Activated T-cell treated with anti-CD3 and anti-CD28 coated beads, Interleukin-2, amount 50 U/mL, for 4 hours (primary cell): Measurements from ENCODE around the gene NEU4. TPM values are rescaled to one million over a fixed set of nuclear protein-coding genes. Genes with fewer than 3 reads are reported as not detected.
"Not testable (repeated sequence)": the region's sequence is repeated elsewhere in the genome, so short reads cannot be mapped to it uniquely, and the experiment has no call there.

Experiments
- ATAC-seq, 2 donors: fragments of 200-7000 bp; cut with Tn5 transposase; one replicate each; pipeline ENCODE4 v1.10.0; 2021
- DNase-seq: peaks from one replicate; pipeline ENCODE4 v3.0.0-alpha.2; 2020
- H3K27me3 Mint-ChIP-seq: one replicate; pipeline ENCODE4 v1.8.0; 2021; ENCODE audit warnings: low read depth, mixed read lengths
- H3K36me3 Mint-ChIP-seq: one replicate; pipeline ENCODE4 v1.8.0; 2022; ENCODE audit warnings: mixed read lengths; ENCODE audit not compliant: insufficient read depth
- H3K4me1 Mint-ChIP-seq: one replicate; pipeline ENCODE4 v1.8.0; 2021; ENCODE audit warnings: low read depth, mixed read lengths
- H3K4me3 Mint-ChIP-seq: one replicate; pipeline ENCODE4 v1.8.0; 2021; ENCODE audit warnings: mild to moderate bottlenecking, moderate library complexity, mixed read lengths
- H3K9me3 Mint-ChIP-seq: one replicate; pipeline ENCODE4 v1.8.0; 2021; ENCODE audit warnings: mixed read lengths
- total RNA-seq, 3 donors: library from RNA; stranded (reverse); gene quantifications; one replicate each; pipeline ENCODE4 v1.2.1, GENCODE V29; 2021

NEU4 gene
- total RNA-seq, 3 donors from 2014 or later: 0.65 TPM; not detected in 2

DNA sequence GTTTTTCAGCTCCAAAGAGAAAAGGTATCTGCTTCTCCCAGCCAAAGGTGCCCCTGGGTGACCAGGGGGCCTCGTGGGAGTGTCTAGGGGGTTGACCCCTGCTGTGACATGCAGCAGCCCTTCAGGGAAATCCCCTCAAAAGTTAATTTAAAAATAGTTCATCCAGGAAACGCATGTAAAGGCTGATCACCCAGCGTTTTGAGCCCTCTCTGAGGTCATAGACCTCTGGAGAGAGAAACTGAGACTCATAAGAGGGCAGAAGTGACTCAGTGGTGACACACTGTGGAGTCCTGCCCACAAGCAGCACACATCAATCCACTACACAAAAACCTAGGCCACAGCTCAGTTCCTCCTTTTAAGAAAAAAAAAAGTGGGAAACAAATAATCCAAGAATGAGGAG, 20.4 kb upstream of the NEU4 start:
- no peaks in the 10 kb centered on the region for H3K27me3 Mint-ChIP-seq
- DNase-seq (peak; percentile 12), ATAC-seq (peak; percentile 99 to 100)
- no peaks in the 10 kb centered on the region for H3K36me3 Mint-ChIP-seq
- H3K4me1 Mint-ChIP-seq: peaks cover 19% of the 10 kb centered on the region
- H3K9me3 Mint-ChIP-seq: no peaks in the 10 kb centered on the region
- no peak overlapping the region for H3K4me3 Mint-ChIP-seq

DNA sequence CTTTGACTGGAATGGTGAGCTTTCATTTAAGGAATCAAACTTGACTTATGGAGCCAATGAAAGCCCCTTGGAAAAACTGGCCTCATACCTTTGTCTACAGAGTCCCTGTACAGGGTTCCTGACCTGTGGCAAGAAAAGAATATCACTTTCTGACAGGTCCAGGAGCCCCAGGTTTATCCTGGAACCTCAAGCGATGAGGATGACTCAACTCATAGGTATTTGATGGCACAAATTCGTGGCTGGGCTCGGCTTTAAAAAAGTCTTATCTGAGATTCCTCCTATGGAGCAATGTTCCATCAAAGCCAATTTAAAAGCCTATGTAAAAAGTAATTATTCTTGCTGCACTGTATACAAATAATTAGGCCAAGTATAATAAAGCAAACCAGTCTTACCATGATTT, 17.6 kb upstream of the NEU4 start:
- H3K9me3 Mint-ChIP-seq, DNase-seq, H3K4me3 Mint-ChIP-seq, H3K36me3 Mint-ChIP-seq, H3K27me3 Mint-ChIP-seq, ATAC-seq: not testable (repeated sequence)
- H3K4me1 Mint-ChIP-seq: peaks cover 19% of the 10 kb centered on the region

DNA sequence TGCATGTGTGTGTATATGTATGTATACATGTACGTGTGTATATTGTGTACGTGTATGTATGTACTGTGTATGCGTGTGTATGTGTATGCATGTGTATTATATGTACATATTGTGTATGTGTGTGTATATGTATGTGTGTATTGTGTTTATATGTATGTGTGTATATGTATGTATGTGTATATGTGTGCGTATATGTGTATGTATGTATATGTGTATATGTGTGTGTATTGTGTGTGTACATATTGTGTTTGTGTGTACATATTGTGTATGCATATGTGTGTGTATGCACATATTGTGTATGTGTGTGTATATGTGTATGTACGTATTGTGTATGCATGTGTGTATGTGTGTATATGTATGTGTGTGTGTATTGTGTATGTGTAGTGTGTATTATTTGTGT, 15.6 kb upstream of the NEU4 start:
- no peak for ATAC-seq
- H3K9me3 Mint-ChIP-seq: no peaks in the 10 kb centered on the region
- no peak for DNase-seq
- H3K27me3 Mint-ChIP-seq: peaks cover 3% of the 10 kb centered on the region
- H3K4me3 Mint-ChIP-seq: no peak overlapping the region
- peaks cover 12% of the 10 kb centered on the region for H3K4me1 Mint-ChIP-seq
- H3K36me3 Mint-ChIP-seq: no peaks in the 10 kb centered on the region

DNA sequence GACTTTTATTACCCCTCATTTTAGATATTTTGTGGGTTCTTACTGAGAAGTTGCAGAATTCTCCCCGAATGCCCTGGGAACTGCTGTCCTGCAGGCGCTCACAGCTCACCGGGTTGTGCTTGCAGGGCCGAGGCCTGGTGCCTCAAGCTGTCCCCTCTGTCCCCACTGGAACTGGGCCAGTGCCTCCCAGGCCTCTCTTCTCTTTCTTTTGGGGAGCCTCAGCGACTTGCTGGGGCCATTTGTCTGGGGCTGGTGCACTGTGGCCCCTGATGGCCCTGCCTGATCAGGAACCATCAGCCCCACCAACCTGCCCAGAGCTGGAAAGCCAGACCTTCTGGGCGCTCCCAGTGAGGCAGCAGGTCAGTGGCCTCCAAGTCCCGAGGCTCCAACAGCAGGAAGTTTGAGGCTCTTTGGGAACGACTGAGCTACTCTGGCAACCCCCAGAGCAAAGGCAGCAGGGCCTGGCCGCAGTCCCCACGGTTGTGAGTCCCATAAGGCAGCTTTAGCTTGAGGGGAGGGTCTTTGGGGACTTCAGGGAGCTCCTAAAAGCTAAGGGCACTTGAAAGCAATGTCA, 14.7 kb upstream of the NEU4 start:
- H3K9me3 Mint-ChIP-seq: no peaks in the 10 kb centered on the region
- H3K36me3 Mint-ChIP-seq: no peaks in the 10 kb centered on the region
- no peak overlapping the region for H3K4me3 Mint-ChIP-seq
- peaks cover 2% of the 10 kb centered on the region for H3K4me1 Mint-ChIP-seq
- ATAC-seq (no peak), DNase-seq (no peak)
- peaks cover 3% of the 10 kb centered on the region for H3K27me3 Mint-ChIP-seq

DNA sequence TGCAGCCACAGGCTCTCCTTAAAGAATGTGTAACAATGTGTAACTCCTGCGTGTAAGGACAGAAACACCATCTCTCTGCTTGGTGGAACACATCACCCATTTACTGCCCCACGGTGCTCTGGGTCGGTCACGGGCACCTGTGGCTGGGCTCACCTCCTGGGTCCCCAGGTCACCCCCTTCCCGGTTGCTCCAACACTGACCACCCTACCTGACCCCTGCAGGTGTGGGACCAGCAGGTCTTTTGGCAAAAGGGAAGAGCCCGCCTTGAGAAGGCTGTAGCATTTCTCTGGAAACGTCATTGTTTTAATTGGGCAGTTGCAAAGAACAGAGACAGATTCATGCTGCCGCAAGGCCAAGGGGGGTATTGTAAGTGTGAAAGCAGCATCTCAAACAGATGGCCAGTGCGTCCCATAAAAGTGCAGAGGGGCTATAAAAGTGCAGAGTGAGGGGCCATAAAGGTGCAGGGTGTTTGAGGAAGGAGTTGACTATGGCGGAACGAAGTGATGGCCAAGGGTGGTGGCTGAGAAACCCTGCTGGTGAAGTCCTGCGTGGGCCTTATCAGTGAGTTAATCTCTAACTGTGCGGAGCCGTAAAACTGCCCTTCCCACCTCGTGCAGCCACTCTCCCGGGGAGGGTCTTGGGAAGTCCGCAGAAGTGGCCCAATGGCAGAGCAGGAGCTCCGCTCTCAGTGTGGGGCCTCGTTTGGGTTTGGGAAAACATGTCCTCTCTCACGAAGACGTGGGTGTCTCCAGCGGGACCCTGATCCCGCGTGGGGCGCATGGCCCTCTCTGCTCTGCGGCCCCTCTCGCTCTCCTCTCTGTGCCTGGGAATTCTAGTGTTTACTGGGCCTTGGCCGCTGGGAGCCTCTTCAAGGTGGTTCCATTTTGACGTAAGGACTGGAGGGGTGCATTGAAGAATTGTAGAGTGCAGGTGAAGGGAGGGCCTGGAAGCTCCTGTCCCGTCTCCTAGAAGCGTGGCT, 13.7 kb upstream of the NEU4 start:
- no peaks in the 10 kb centered on the region for H3K9me3 Mint-ChIP-seq
- peaks cover 3% of the 10 kb centered on the region for H3K27me3 Mint-ChIP-seq
- no peak overlapping the region for H3K4me3 Mint-ChIP-seq
- no peaks in the 10 kb centered on the region for H3K4me1 Mint-ChIP-seq
- DNase-seq (no peak), ATAC-seq (no peak)
- H3K36me3 Mint-ChIP-seq: no peaks in the 10 kb centered on the region

DNA sequence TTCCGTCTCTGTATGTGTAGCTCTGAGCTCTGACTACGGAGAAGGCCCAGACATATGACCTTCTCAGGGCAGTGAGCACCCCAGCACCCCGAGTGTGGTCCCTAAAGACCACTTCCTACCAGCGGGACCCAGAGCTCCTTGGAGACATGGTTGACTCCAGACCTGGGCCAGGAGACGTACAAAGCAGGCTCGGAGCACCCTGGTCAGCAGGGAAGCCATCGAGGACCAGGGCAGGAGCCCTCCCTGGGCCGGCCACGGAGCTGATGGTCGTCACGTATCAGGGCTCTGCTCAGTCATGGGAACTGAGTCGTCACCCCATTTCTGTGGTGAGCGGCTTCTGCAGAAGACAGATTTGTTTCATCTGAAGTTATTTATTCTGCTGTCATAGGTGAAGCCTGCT, 12.8 kb upstream of the NEU4 start:
- Mint-ChIP-seq H3K36me3 (no peaks in the 10 kb centered on the region), H3K4me3 (no peak overlapping the region), H3K4me1 (no peaks in the 10 kb centered on the region), H3K27me3 (peaks cover 3% of the 10 kb centered on the region), H3K9me3 (no peaks in the 10 kb centered on the region)
- ATAC-seq (no peak), DNase-seq (no peak)

DNA sequence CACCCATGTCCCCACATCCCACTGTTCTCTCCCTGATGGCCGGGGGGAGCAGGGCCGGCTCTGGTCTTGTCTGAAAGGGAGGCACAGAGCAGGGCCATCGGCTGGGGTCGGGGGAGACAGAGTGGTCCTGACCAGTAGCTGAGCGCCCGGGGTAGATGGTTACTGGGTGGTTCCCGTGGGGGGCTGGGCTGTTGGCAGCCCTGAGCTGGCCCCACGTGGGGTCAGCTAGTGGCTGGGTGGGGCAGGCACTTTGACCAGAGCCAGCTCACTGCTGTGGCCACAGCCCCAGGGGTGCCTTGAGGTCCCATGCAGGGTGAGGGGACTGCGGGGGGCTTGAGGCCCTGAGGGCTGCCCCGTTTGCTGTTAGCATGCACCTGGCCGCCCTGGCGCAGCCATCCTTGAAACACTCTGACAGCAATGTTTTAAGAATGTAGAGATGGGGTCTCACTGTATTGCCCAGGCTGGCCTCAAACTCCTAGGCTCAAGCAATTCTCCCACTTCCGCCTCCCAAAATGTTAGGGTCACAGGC, 12.3 kb upstream of the NEU4 start:
- peak; percentile 3 for DNase-seq

DNA sequence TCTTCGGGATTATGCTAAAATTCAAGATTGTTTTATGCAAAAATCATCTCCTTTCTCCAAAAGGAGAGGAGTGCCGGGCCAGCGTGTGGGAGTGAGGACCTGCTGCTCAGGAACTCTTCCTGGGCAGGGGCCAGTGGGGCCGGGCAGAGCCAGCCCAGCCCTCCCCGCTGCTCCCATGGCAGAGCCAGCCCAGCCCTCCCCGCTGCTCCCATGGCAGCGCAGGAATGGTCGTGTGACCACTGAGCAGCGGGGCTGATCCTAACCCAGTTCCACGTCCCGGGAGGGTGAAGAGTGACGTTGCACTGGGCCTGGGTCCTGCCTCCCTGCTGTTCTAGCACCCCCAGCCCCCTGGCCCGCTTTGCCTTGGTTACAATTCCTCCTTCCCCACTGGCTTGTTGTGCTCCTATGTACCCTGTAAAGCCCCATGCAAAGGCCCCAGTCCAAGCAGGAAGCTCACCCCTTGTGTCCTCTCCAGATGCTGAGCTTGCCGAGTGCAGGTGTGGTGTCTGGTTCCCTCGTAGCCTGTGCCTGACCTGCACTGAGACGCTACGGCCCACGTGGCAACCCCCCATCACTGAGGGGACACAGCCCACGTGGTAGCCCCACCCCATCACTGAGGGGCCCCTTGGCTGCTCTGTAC, 11.4 kb upstream of the NEU4 start:
- H3K27me3 Mint-ChIP-seq: peaks cover 3% of the 10 kb centered on the region
- no peaks in the 10 kb centered on the region for H3K9me3 Mint-ChIP-seq
- DNase-seq (no peak), ATAC-seq (no peak)
- no peaks in the 10 kb centered on the region for H3K36me3 Mint-ChIP-seq
- H3K4me1 Mint-ChIP-seq: no peaks in the 10 kb centered on the region
- H3K4me3 Mint-ChIP-seq: no peak overlapping the region

More for the DNA sequence above, 12.3 kb upstream of the NEU4 start:
- Mint-ChIP-seq H3K27me3 (peaks cover 3% of the 10 kb centered on the region), H3K4me3 (no peak overlapping the region), H3K9me3 (no peaks in the 10 kb centered on the region), H3K36me3 (no peaks in the 10 kb centered on the region), H3K4me1 (no peaks in the 10 kb centered on the region)
- ATAC-seq: no peak

DNA sequence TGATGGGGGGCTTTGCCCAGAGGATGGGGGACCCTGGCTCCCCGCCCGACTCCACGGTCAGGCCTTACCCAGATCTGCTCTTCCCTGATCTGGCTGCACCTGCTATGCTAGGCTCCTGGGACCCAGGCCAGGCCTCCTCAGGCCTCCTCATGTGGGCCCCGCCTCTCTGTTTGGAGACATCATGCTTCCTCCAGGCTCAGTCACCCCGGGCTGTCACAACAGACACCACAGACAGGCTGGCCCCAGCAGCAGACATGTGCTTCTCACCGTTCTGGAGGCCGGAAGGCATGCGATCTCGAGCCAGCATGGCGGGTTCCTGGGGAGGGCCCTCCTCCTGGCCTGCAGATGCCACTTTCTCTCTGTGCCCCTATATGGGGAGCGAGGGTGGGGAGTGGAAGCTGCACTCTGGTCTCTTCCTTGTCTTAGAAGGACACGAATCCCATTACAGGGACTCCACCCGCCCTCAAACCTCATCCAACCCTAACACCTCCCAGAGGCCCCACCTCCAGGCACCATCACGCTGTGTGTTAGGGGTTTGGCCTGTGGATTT, 10.8 kb upstream of the NEU4 start:
- peaks cover 3% of the 10 kb centered on the region for H3K27me3 Mint-ChIP-seq
- no peak overlapping the region for H3K4me3 Mint-ChIP-seq
- H3K9me3 Mint-ChIP-seq: no peaks in the 10 kb centered on the region
- ATAC-seq: no peak
- no peaks in the 10 kb centered on the region for H3K4me1 Mint-ChIP-seq
- DNase-seq: peak; percentile 4
- no peaks in the 10 kb centered on the region for H3K36me3 Mint-ChIP-seq

DNA sequence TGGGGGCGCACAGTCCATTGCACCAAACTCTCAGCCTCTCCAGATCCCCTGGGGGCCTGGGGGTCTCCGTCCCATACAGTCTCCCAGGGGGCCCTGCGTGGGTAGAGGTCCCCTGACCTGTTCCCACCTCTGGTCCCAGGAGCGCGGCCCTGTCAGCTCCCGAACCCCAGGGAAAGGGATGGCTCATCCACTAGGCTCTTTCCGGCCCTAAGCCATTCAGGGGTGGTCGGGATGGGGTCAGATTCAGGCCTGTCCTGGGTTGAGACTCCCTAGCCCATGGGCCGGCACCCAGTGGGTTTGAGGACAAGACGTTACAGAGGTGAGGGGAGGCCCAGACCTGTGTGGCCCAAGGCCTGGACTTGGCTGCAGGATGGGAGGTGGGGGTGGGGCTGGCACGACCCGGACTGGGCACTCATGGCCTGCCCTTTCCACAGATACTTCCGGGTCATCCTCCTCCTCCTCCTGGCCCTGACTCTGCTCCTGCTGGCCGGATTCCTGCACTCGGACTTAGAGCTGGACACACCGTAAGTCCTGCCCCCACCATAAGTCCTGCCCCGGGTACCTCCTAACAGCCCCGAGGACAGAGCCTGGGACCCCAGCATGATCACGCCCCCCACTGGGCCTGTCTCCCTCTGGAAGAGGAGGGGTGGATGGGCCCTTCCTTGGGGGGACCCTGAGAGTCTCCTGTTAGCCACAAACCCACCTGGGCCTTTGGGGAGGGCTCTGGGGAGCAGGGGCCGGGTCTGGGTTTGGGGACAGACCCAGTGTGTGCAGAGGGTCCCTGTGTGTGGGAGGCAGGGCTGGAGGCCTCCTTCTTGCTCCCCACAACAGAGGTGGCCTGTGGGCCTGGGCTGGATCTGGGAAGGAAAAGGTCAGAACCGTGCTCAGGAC, 10.1 kb upstream of the NEU4 start:
- Mint-ChIP-seq H3K27me3 (peaks cover 5% of the 10 kb centered on the region), H3K9me3 (no peaks in the 10 kb centered on the region), H3K4me1 (peaks cover 3% of the 10 kb centered on the region), H3K4me3 (no peak overlapping the region), H3K36me3 (no peaks in the 10 kb centered on the region)
- ATAC-seq (no peak), DNase-seq (peak; percentile 4)

DNA sequence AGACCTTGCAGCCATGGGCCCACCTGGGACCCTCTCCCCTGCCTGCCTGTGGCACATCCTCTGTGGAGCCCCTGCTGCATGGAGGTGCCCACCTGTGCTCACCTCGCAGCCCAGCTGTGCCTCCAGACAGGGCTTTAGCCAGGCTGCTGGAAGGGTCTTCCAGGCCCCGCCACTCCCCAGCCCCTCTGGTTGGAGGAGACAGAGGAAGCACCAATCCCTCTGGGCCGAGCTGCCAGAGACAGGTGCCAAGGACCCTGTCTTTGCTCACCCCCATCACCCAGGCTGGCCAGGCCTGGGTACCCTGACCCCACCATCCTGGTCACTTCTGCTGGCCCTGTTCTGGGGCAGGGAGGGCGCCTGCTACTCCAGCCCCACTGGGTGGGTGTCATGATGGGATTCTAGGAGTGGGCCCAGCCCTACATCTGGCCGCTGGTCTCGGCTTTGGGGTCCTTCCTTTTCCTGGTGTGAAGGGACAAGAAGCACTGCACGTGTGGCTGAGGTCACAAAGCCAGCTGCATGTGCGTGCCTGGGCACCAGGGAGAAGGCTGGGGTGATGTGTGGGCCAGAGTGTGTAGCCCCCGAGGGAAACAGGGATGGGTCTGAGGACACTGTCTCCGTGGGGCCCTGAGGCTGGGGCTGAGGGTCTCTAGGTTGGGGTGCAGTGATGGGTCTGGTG, 9.3 kb upstream of the NEU4 start:
- Mint-ChIP-seq H3K4me3 (no peak overlapping the region), H3K4me1 (peaks cover 5% of the 10 kb centered on the region), H3K36me3 (no peaks in the 10 kb centered on the region), H3K9me3 (no peaks in the 10 kb centered on the region), H3K27me3 (peaks cover 8% of the 10 kb centered on the region)
- DNase-seq (no peak), ATAC-seq (no peak)

DNA sequence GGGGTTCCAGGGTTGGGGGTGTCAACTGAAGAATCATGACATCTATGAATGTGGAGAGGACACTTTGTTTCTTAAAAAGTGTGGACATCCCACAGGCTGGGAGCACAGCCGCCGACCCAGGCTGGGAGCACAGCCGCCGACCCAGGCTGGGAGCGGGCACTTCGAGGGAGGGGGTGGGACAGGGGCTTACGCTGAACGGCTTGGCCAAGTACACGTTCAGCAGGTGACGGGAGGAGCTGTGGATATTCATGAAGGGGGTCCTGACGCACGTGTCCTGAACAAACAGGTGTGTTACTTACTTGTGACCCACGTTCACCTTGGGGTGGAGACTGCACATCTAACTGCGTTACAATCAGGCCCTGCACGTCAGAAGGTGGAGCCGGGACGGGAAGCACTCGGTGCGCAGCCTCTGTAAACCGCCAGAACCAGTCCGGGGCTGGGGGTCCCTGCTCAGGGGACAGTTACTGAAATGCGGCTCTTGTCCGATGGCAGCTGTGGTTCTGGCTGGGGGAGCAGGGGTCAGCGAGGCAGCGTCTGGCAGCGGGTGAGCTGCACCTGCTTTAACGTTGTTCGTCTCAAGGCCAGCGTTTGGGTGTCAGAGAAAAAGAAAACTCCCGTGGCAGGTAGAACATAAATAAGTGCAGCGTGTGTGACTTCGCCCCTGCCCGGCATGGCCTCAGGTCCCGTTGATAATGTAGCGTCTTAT, 8.6 kb upstream of the NEU4 start:
- peak; percentile 3 for DNase-seq
- not testable (repeated sequence) for H3K4me3 Mint-ChIP-seq

More for the DNA sequence above, 8.6 kb upstream of the NEU4 start:
- not testable (repeated sequence) for H3K4me1 Mint-ChIP-seq, H3K27me3 Mint-ChIP-seq, H3K36me3 Mint-ChIP-seq, H3K9me3 Mint-ChIP-seq, ATAC-seq
